H54 (cell line): ENCODE measurements around the gene CPSF4L.
"Not testable (repeated sequence)": the region's sequence is repeated elsewhere in the genome, so short reads cannot be mapped to it uniquely, and the experiment has no call there.

Experiments
- DNase-seq: peaks from one replicate; pipeline ENCODE4 v3.0.0; 2011; ENCODE audit warnings: low spot score, mixed read lengths; ENCODE audit not compliant: insufficient read length
- FAIRE-seq: peaks from 3 replicates; lab custom pipeline; 2011; peaks lifted over from hg19 to GRCh38; lab: Jason Lieb, UNC
- POLR2A ChIP-seq: IDR thresholded peaks from 2 replicates; pipeline ENCODE4 v1.6.1; 2011; ENCODE audit warnings: low read depth, mild to moderate bottlenecking, low read length

CPSF4L gene

GRCh38 chr17:73269329-73269615 lies 7.6 kb upstream of the CPSF4L start:
- FAIRE-seq, result no peak
- no peak for DNase-seq
- no peak for TF ChIP-seq POLR2A

GRCh38 chr17:73268582-73269328 lies 7.1 kb upstream of the CPSF4L start:
- DNase-seq (no peak), FAIRE-seq (no peak)
- no peak for TF ChIP-seq POLR2A

GRCh38 chr17:73267648-73268537 lies 6.2 kb upstream of the CPSF4L start:
- TF ChIP-seq POLR2A, result no peak
- DNase-seq, result no peak
- no peak for FAIRE-seq

GRCh38 chr17:73266796-73267195 lies 5.1 kb upstream of the CPSF4L start:
- no peak for FAIRE-seq
- DNase-seq, result no peak
- no peak for TF ChIP-seq POLR2A

- DNase-seq, result no peak
- no peak for FAIRE-seq
- TF ChIP-seq POLR2A, result no peak
Observed at GRCh38 chr17:73265646-73266640, 4.3 kb upstream of the CPSF4L start.

- not testable (repeated sequence) for FAIRE-seq, DNase-seq
Observed at GRCh38 chr17:73264448-73264847, 2.8 kb upstream of the CPSF4L start.

- DNase-seq (no peak), FAIRE-seq (no peak)
- TF ChIP-seq POLR2A, result no peak
Observed at GRCh38 chr17:73262676-73263642, 1.3 kb upstream of the CPSF4L start.

GRCh38 chr17:73261952-73262675 lies 434 bp upstream of the CPSF4L start:
- DNase-seq, result no peak
- no peak for TF ChIP-seq POLR2A

GRCh38 chr17:73257516-73257915 lies 4.2 kb downstream of the CPSF4L start:
- FAIRE-seq, result no peak
- DNase-seq, result no peak
- TF ChIP-seq POLR2A, result no peak

More at GRCh38 chr17:73261952-73262675, 434 bp upstream of the CPSF4L start:
- no peak for FAIRE-seq

GRCh38 chr17:73256220-73256619 lies 5.5 kb downstream of the CPSF4L start:
- no peak for FAIRE-seq
- TF ChIP-seq POLR2A, result no peak
- no peak for DNase-seq

GRCh38 chr17:73255671-73256181 lies 6.0 kb downstream of the CPSF4L start:
- FAIRE-seq (peak; percentile 67), DNase-seq (peak; percentile 64)
- no peak for TF ChIP-seq POLR2A

GRCh38 chr17:73251871-73252270 lies 9.8 kb downstream of the CPSF4L start:
- FAIRE-seq, result no peak

More at GRCh38 chr17:73251871-73252270, 9.8 kb downstream of the CPSF4L start:
- no peak for TF ChIP-seq POLR2A
- no peak for DNase-seq
